Upper lobe of right lung (tissue), 1 donor: ENCODE measurements around the gene MAGI2. TPM values are rescaled to one million over a fixed set of nuclear protein-coding genes. Genes with fewer than 3 reads are reported as not detected.

Experiments used
- ATAC-seq: fragments of 200-7000 bp; cut with Tn5 transposase; one replicate; pipeline ENCODE4 v1.9.1; 2020; ENCODE audit warnings: mild to moderate bottlenecking, moderate library complexity
- DNase-seq: peaks from one replicate; pipeline ENCODE4 v3.0.0-alpha.2; 2020
- H3K27ac ChIP-seq: fragments of 200-600 bp; one replicate; pipeline ENCODE4 v1.8.0; 2022
- H3K27me3 ChIP-seq: fragments of 200-600 bp; one replicate; pipeline ENCODE4 v1.8.0; 2022; ENCODE audit warnings: mild to moderate bottlenecking
- H3K36me3 ChIP-seq: fragments of 200-600 bp; one replicate; pipeline ENCODE4 v1.8.0; 2022
- H3K4me1 ChIP-seq: fragments of 200-600 bp; one replicate; pipeline ENCODE4 v1.8.0; 2022
- H3K4me3 ChIP-seq: fragments of 200-600 bp; one replicate; pipeline ENCODE4 v1.8.0; 2022; ENCODE audit warnings: mild to moderate bottlenecking
- H3K9me3 ChIP-seq: fragments of 200-600 bp; one replicate; pipeline ENCODE4 v1.8.0; 2022
- intact Hi-C: fragments of 100-400 bp; cut with DNase I; formaldehyde crosslinking; loops from one replicate; pipeline ENCODE4 v1.11.0; 2022
- total RNA-seq: library from RNA; stranded (reverse); fragmentation: NEBNext Ultra II Directional; extraction: Animal tissue kit (Norgen Biotek cat#: 25700); gene quantifications from one replicate; pipeline ENCODE4 v1.2.1, GENCODE V29; 2021
- TF ChIP-seq, protein P1 (sequence below): fragments of 200-600 bp; IDR thresholded peaks from one replicate; pipeline ENCODE4 v1.8.0; 2022; ENCODE audit warnings: antibody characterized with exemption
- donor health status: DM: no; HTN: yes; CAD: no; lungs with severe emphysema.

Gene MAGI2
- total RNA-seq, 1 donor from 2014 or later = 12.8 TPM

DNA sequence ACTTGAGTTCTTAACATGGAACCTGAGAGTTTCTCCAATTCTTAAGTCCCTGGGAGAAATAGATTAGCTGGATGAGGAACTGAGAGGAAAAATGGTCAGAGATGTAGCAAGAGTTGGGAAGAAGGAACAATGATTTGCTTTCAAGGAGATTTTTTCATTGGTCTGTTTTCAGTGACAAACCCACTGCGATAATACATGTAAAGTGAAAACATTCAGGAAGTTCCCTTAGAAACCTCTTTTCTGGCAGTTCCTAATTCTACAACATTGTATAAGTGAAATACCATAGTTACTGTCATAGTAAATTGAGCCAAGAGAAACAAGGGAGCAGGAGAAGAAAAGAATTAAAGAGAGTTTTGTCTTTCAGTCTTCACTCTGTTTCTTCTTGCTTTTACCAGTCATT, 12.1 kb upstream of the MAGI2 start:
- Histone ChIP-seq H3K27me3 (no peaks in the 10 kb centered on the region), H3K4me3 (no peak overlapping the region), H3K27ac (no peak overlapping the region), H3K9me3 (no peaks in the 10 kb centered on the region), H3K4me1 (no peaks in the 10 kb centered on the region), H3K36me3 (no peaks in the 10 kb centered on the region)
- DNase-seq (no peak), ATAC-seq (no peak)
- intact Hi-C loops = no loop called here
- TF ChIP-seq, protein P1, sequence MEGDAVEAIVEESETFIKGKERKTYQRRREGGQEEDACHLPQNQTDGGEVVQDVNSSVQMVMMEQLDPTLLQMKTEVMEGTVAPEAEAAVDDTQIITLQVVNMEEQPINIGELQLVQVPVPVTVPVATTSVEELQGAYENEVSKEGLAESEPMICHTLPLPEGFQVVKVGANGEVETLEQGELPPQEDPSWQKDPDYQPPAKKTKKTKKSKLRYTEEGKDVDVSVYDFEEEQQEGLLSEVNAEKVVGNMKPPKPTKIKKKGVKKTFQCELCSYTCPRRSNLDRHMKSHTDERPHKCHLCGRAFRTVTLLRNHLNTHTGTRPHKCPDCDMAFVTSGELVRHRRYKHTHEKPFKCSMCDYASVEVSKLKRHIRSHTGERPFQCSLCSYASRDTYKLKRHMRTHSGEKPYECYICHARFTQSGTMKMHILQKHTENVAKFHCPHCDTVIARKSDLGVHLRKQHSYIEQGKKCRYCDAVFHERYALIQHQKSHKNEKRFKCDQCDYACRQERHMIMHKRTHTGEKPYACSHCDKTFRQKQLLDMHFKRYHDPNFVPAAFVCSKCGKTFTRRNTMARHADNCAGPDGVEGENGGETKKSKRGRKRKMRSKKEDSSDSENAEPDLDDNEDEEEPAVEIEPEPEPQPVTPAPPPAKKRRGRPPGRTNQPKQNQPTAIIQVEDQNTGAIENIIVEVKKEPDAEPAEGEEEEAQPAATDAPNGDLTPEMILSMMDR = no peak

DNA sequence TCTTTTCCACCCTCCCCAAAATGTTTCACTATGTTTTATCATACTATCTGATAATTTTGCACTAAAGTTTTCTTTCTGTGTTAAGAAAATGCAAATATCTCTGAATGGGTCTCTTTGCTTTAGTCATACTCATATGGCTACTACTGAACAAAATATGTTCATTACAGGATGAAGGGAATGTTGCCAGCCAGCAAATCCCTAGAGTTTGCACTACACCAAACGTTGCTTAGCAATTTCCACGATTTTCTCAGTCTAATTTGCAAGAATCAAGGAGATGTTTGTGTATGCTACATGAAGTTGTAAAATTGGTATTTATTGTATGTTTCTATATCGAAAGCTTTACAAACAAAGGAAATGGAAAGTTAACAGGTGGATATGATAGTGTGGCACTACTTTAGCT, 10.6 kb upstream of the MAGI2 start:
- TF ChIP-seq, protein P1 = no peak
- Histone ChIP-seq H3K4me1 (no peaks in the 10 kb centered on the region), H3K9me3 (no peaks in the 10 kb centered on the region), H3K27me3 (no peaks in the 10 kb centered on the region), H3K4me3 (no peak overlapping the region), H3K36me3 (no peaks in the 10 kb centered on the region), H3K27ac (no peak overlapping the region)
- no peak for DNase-seq
- intact Hi-C loops = no loop called here
- ATAC-seq = no peak

DNA sequence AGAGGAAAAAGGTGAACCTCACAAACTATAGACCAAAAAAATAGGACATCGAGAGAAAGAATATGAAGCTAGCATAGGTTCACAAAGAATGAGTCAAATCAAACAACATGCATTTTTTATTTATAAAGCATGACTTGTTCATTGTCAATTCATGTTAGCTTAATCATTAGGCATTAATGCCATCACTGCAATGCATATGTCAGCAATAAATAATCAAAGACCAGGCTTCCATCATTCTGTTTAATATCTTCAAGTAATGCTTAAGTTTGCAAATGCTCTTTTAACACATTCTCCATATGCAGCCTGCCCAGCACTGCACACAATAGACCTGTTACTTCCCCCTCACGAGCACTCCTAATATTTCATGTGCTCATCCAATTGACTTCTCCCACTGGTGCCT, 8.9 kb upstream of the MAGI2 start:
- Histone ChIP-seq H3K27ac (no peak overlapping the region), H3K27me3 (no peaks in the 10 kb centered on the region), H3K4me1 (no peaks in the 10 kb centered on the region), H3K4me3 (no peak overlapping the region), H3K9me3 (no peaks in the 10 kb centered on the region), H3K36me3 (no peaks in the 10 kb centered on the region)
- DNase-seq = no peak
- ATAC-seq = no peak
- TF ChIP-seq, protein P1 = no peak
- intact Hi-C loops = no loop called here

GRCh38 chr7:79461660-79462059, 8.2 kb upstream of the MAGI2 start:
- Histone ChIP-seq H3K4me3 (no peak overlapping the region), H3K27ac (no peak overlapping the region), H3K4me1 (no peaks in the 10 kb centered on the region), H3K36me3 (no peaks in the 10 kb centered on the region), H3K27me3 (no peaks in the 10 kb centered on the region), H3K9me3 (no peaks in the 10 kb centered on the region)
- ATAC-seq (peak; percentile 91), DNase-seq (no peak)
- TF ChIP-seq, protein P1 = no peak
- intact Hi-C loops = no loop called here

DNA sequence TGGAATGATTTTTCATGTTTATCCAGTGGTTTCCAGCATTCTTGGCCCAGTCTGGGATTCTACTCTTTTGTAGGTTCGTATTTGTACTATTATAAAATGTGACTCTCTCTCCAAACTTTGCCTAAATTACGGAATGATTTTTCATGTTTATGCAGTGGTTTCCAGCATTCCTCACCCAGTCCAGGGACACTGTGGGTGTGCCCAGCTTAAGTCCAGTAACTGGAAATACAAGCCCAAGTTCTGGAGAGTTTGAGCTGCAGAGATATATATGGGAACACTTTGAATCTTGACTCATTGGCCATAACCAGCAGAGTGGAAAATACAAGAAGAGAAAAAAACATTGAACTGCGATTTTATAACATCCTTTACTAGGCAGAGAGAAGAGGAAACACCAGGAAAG, 5.9 kb upstream of the MAGI2 start:
- H3K9me3 ChIP-seq = no peaks in the 10 kb centered on the region
- no peak overlapping the region for H3K27ac ChIP-seq
- H3K4me1 ChIP-seq = peaks cover 16% of the 10 kb centered on the region
- H3K36me3 ChIP-seq = no peaks in the 10 kb centered on the region
- ATAC-seq (no peak), DNase-seq (no peak)
- TF ChIP-seq, protein P1 = no peak
- intact Hi-C loops = no loop called here
- H3K4me3 ChIP-seq = no peak overlapping the region
- H3K27me3 ChIP-seq = no peaks in the 10 kb centered on the region

DNA sequence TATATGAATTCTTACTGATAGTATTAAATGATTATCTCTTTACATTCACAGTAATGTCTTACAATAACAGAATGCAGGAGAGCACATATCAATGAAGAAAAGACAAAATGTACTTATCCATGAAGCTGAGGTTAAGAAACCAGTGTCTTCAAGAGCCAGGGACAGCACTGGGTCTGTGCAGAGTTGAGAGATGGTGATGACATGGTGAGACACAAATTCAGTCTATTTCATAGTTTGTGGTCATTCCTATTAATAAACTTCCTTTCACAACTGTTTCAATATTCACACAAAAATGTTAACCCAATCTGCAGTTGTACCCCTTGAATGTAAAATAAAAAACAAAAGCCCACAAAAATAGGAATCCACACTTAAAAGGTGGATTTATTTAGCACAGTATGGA, 5.3 kb upstream of the MAGI2 start:
- Histone ChIP-seq H3K4me1 (peaks cover 16% of the 10 kb centered on the region), H3K9me3 (no peaks in the 10 kb centered on the region), H3K4me3 (no peak overlapping the region), H3K27me3 (no peaks in the 10 kb centered on the region), H3K36me3 (no peaks in the 10 kb centered on the region), H3K27ac (no peak overlapping the region)
- intact Hi-C loops = no loop called here
- DNase-seq (no peak), ATAC-seq (no peak)
- TF ChIP-seq, protein P1 = no peak
